HepG2 (cell line): ENCODE data around the gene NAXD. TPM values are rescaled to one million over a fixed set of nuclear protein-coding genes. Genes with fewer than 3 reads are reported as not detected.

Experiments
- ATAC-seq: fragments of 200-7000 bp; cut with Tn5 transposase; 3 replicates; pipeline ENCODE4 v1.9.1; 2020; ENCODE audit warnings: mild to moderate bottlenecking, moderate library complexity
- BruUV-seq: library from RNA; stranded (reverse); fragments of 400-500 nt; replicated peaks from 2 replicates; lab custom pipeline; 2021; lab: Mats Ljungman, UMichigan
- CTCF ChIA-PET: fragments of 300-600 bp; formaldehyde crosslinking; extraction: SDS; loops from one replicate; lab custom pipeline; 2021; ENCODE audit warnings: low total read pairs, inconsistent platforms, low intra/inter-chr PET ratio; lab: Yijun Ruan, JAX
- POLR2A ChIA-PET: fragments of 350-600 bp; sonication (Branson Sonifier 250); formaldehyde crosslinking; loops from one replicate; lab custom pipeline; 2020; ENCODE audit warnings: antibody characterized with exemption, inconsistent platforms; lab: Yijun Ruan, JAX
- DNase-seq: peaks from one replicate; pipeline ENCODE4 v3.0.0-alpha.2; 2015; ENCODE audit warnings: low spot score
- FAIRE-seq: peaks from 3 replicates; lab custom pipeline; 2011; peaks lifted over from hg19 to GRCh38; lab: Jason Lieb, UNC
- H2AFZ ChIP-seq: one replicate; pipeline ENCODE4 v1.6.1; 2011; ENCODE audit warnings: low read length, inconsistent platforms
- H3K27ac ChIP-seq: fragments of 300-600 bp; 3 replicates; pipeline ENCODE4 v1.8.0; 2011; ENCODE audit warnings: mixed run types, mild to moderate bottlenecking, mixed read lengths, low read length, inconsistent platforms; ENCODE audit not compliant: insufficient read depth; ENCODE audit errors: extremely low read length
- H3K27me3 ChIP-seq, 2 experiments: fragments of 200-600 bp in 1 of 2; 2 replicates in 1 of 2; 3 replicates in 1 of 2; pipeline versions ENCODE4 v1.6.0 to v1.8.0; 2011; ENCODE audit warnings: low read length in 2 of 2, mild to moderate bottlenecking in 2 of 2, moderate library complexity in 2 of 2, inconsistent platforms in 1 of 2; ENCODE audit not compliant: insufficient read depth in 2 of 2, control insufficient read depth in 1 of 2
- H3K36me3 ChIP-seq, 2 experiments: fragments of 200-600 bp in 1 of 2; replicated peaks in 1 of 2; 2 replicates in 1 of 2; 3 replicates in 1 of 2; pipeline versions ENCODE4 v1.5.1 to v1.8.0; 2011; ENCODE audit warnings: low read length in 2 of 2, inconsistent platforms in 1 of 2; ENCODE audit not compliant: insufficient read depth in 2 of 2, control insufficient read depth in 1 of 2
- H3K4me1 ChIP-seq: 2 replicates; pipeline ENCODE4 v1.5.1; 2012; ENCODE audit warnings: low read length, inconsistent platforms; ENCODE audit not compliant: insufficient read depth
- H3K4me2 ChIP-seq: 2 replicates; pipeline ENCODE4 v1.6.0; 2011; ENCODE audit warnings: low read depth, low read length, inconsistent platforms
- H3K4me3 ChIP-seq, 3 experiments: fragments of 200-600 bp in 1 of 3; sonication (generic), shearing (Covaris generic) in 1 of 3; replicated peaks in 1 of 3; 2 replicates each; pipeline ENCODE4 v1.5.1; 2011 to 2016; ENCODE audit warnings: low read length in 3 of 3, inconsistent platforms in 2 of 3, low read depth in 2 of 3, mild to moderate bottlenecking in 2 of 3, control low read depth in 1 of 3, mixed read lengths in 1 of 3; ENCODE audit not compliant: insufficient read depth in 1 of 3
- H3K79me2 ChIP-seq: one replicate; pipeline ENCODE4 v1.6.1; 2011; ENCODE audit warnings: low read length, inconsistent platforms; ENCODE audit not compliant: insufficient read depth
- H3K9ac ChIP-seq: 2 replicates; pipeline ENCODE4 v1.6.0; 2011; ENCODE audit warnings: mild to moderate bottlenecking, low read depth, low read length, inconsistent platforms; ENCODE audit not compliant: insufficient read depth
- H3K9me3 ChIP-seq: 2 replicates; pipeline ENCODE4 v1.5.1; 2012; ENCODE audit warnings: mild to moderate bottlenecking, low read length
- H4K20me1 ChIP-seq: 2 replicates; pipeline ENCODE4 v1.6.0; 2011; ENCODE audit warnings: inconsistent platforms, mild to moderate bottlenecking, low read length, moderate library complexity; ENCODE audit not compliant: insufficient read depth
- AGO2 ChIP-seq: fragments of 200-400 bp; formaldehyde crosslinking; optimal IDR thresholded peaks from 2 replicates; pipeline ENCODE3; 2017; ENCODE audit warnings: mild to moderate bottlenecking, low read depth, low read length, moderate library complexity
- CBX1 ChIP-seq: IDR thresholded peaks from one replicate; pipeline ENCODE4 v1.6.1; 2016; ENCODE audit warnings: antibody characterized with exemption, low read depth
- WGBS: methylation state at CpG from one replicate; pipeline ENCODE4 v1.1.6; 2017; ENCODE audit warnings: low lambda C conversion rate; 5-methylcytosine and 5-hydroxymethylcytosine counted together
- in situ Hi-C: cut with HindIII; loops from 2 replicates; pipeline ENCODE4 v1.10.0; 2017; ENCODE audit warnings: low pct_unique_long_range_greater_than_20kb; ENCODE audit not compliant: extremely low pct_ligation_motif_present
- intact Hi-C: fragments of 100-400 bp; cut with micrococcal nuclease; formaldehyde crosslinking; loops from one replicate; pipeline ENCODE4 v1.10.0; 2022; ENCODE audit not compliant: unreplicated experiment
- polyA plus RNA-seq, 8 experiments: library from polyadenylated mRNA; depleted of rRNA in 3 of 8; stranded (reverse) in 7 of 8; unstranded in 1 of 8; fragments of >200 nt; fragmentation: Illumina TruSeq in 4 of 8; extraction: Trizol in 4 of 8; gene quantifications; 2 replicates each; pipeline versions ENCODE4 v1.2.1 to v1.2.3, GENCODE V29; 2011 to 2016; ENCODE audit warnings: low read depth in 4 of 8, missing spikeins in 1 of 8, mixed read lengths in 1 of 8; ENCODE audit not compliant: insufficient read depth in 1 of 8
- total RNA-seq, 5 experiments: library from RNA; depleted of rRNA; stranded (reverse); fragments of >200 nt; fragmentation: Illumina TruSeq; extraction: Trizol; gene quantifications; 2 replicates each; pipeline ENCODE4 v1.2.3, GENCODE V29; 2016; ENCODE audit warnings: low read depth in 1 of 5
- TF ChIP-seq, protein P1 (sequence below): sonication (generic); formaldehyde crosslinking; IDR thresholded peaks from 2 replicates; pipeline ENCODE4 v1.5.0; 2020; ENCODE audit warnings: mild to moderate bottlenecking, missing genetic modification reagents

The NAXD gene
- total and polyA plus RNA-seq, 2 of the 13 experiments (the other 11 are each of a cell fraction or from before 2014, with no cell fraction given): 19.0 to 23.2 TPM

DNA sequence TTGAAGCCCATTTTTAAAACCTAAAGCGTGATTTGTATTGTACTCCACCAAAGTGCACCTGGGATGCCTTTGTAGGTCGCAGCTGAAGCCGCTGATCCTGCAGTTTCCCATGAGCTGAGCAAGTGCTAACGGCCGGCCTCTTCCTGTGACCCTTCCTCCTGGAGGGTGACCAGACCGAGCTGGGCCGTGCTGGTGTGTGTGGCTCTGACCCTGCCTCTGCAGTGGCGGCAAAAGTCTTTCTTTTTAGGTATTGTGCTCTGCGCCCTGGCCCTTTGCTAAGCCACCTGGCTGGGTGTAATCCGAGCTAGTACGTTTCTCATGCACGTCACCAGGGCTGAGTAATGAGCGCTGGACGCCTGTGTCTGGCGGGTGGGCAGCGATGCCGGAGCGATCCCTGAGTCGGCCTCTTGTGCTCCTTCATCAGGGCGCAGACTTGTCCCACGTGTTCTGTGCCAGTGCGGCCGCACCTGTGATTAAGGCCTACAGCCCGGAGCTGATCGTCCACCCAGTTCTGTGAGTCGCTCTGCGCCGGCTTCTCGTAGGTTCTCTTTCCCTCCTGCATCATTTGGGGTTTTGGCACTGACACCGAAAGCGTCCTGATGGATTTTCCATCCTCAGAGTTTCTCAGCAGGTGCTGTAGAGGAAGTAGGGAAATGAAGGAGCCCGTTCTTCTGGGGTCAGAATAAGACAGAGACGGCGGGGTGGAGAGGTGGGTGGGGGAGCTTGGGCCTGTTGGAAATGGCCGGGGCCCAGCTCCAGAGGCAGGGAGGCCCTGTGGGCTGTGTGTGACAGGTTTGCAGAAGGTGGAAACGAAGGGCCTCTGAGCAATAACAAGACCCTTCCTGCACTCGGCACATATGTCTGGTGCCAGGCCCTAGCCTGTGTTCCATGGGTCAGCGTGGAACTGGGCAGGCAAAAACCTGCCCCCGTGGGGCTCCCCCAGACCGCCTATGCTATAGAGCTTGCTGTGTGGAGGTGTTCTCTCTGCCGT, 9.7 kb downstream of the NAXD start:
- H3K79me2 ChIP-seq: peaks cover 86% of the 10 kb centered on the region
- peaks cover 16 to 64% of the 10 kb centered on the region in 2 experiments; a peak in 4 of 5 replicates for H3K36me3 ChIP-seq
- 96% methylated on average over 32 of the region's 41 CpGs for WGBS
- DNase-seq (no peak), ATAC-seq (no peak), FAIRE-seq (no peak)
- ChIA-PET POLR2A (interaction anchor here (1.0 kb wide), 1 partner anchor 10 kb away, joined by 3 read pairs; the partner anchor contains the start of gene NAXD), CTCF (no interaction called here)
- H2AFZ ChIP-seq: no peak overlapping the region
- peak; percentile 16 for TF ChIP-seq AGO2
- TF ChIP-seq, protein P1, sequence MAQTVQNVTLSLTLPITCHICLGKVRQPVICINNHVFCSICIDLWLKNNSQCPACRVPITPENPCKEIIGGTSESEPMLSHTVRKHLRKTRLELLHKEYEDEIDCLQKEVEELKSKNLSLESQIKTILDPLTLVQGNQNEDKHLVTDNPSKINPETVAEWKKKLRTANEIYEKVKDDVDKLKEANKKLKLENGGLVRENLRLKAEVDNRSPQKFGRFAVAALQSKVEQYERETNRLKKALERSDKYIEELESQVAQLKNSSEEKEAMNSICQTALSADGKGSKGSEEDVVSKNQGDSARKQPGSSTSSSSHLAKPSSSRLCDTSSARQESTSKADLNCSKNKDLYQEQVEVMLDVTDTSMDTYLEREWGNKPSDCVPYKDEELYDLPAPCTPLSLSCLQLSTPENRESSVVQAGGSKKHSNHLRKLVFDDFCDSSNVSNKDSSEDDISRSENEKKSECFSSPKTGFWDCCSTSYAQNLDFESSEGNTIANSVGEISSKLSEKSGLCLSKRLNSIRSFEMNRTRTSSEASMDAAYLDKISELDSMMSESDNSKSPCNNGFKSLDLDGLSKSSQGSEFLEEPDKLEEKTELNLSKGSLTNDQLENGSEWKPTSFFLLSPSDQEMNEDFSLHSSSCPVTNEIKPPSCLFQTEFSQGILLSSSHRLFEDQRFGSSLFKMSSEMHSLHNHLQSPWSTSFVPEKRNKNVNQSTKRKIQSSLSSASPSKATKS (CRISPR knock-in tag): no peak
- TF ChIP-seq CBX1: no peak
- H3K9ac ChIP-seq: no peak overlapping the region
- no TSS peak for BruUV-seq
- H3K4me2 ChIP-seq: no peak overlapping the region
- H3K27ac ChIP-seq: no peak overlapping the region
- peaks cover 25% of the 10 kb centered on the region for H3K4me1 ChIP-seq
- H3K27me3 ChIP-seq: no peaks in the 10 kb centered on the region
- intact Hi-C loops (no loop called here), in situ Hi-C loops (no loop called here)
- H4K20me1 ChIP-seq: peaks cover 30% of the 10 kb centered on the region
- no peaks in the 10 kb centered on the region for H3K9me3 ChIP-seq
- no peak overlapping the region for H3K4me3 ChIP-seq
